Measurements from ENCODE around the gene PKP1.
A peak's percentile ranks its signal among the peaks of the same experiment; 100 is the strongest.
"Not testable (repeated sequence)": the region's sequence is repeated elsewhere in the genome, so short reads cannot be mapped to it uniquely, and the experiment has no call there.

The PKP1 gene, protein sequence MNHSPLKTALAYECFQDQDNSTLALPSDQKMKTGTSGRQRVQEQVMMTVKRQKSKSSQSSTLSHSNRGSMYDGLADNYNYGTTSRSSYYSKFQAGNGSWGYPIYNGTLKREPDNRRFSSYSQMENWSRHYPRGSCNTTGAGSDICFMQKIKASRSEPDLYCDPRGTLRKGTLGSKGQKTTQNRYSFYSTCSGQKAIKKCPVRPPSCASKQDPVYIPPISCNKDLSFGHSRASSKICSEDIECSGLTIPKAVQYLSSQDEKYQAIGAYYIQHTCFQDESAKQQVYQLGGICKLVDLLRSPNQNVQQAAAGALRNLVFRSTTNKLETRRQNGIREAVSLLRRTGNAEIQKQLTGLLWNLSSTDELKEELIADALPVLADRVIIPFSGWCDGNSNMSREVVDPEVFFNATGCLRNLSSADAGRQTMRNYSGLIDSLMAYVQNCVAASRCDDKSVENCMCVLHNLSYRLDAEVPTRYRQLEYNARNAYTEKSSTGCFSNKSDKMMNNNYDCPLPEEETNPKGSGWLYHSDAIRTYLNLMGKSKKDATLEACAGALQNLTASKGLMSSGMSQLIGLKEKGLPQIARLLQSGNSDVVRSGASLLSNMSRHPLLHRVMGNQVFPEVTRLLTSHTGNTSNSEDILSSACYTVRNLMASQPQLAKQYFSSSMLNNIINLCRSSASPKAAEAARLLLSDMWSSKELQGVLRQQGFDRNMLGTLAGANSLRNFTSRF

DNA sequence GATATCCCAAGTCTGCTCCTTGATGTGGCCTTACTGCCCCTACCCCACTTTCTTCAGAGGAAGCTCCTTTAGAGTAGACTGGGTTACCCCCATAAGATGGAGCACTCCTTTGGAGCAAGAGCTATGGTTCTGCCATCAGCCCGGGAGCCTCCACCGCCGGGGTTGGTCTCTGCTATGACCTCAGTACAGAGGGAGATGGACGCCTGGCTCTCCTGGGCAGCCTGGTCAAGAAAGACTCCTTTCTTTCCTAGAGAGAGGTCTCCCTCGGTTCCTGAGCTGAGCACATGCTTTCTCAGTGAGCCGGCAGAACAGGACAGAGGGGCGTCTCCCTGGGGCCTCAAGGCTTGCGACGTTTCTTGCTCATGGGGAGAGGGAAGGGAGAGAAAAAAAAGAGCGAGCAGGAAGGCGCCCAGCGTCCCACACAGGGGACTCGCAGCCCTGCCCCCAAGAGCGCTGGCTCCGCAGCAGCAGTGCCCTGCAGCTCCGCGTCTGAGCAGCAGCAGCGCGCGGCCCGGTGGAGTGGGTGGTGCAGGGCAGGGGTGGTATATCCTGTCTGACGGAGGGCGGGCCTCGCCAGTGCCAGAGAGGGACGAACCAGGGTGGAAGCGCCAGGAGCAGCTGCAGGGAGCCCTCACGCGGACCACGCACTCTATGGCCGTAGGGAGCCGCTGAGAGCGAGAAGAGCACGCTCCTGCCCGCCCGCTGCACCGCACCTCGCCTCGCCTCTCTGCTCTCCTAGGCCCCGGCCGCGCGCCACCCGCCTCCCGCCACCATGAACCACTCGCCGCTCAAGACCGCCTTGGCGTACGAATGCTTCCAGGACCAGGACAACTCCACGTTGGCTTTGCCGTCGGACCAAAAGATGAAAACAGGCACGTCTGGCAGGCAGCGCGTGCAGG is at the start of gene PKP1:
PKP1 (plus strand) TSS at position 576 of the 899 bp plus-strand sequence; CDS start at position 773, 197 bp downstream.
- no peak for DNase-seq

DNA sequence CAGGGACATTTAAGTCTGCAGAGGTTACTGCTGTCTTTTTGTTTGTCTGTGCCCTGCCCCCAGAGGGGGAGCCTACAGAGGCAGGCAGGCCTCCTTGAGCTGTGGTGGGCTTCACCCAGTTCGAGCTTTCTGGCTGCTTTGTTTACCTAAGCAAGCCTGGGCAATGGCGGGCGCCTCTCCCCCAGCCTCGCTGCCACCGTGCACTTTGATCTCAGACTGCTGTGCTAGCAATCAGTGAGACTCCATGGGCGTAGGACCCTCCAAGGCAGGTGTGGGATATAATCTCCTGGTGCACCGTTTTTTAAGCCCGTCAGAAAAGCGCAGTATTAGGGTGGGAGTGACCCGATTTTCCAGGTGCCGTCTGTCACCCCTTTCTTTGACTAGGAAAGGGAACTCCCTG is 43.7 kb upstream of the PKP1 start:
- not testable (repeated sequence) for DNase-seq

DNA sequence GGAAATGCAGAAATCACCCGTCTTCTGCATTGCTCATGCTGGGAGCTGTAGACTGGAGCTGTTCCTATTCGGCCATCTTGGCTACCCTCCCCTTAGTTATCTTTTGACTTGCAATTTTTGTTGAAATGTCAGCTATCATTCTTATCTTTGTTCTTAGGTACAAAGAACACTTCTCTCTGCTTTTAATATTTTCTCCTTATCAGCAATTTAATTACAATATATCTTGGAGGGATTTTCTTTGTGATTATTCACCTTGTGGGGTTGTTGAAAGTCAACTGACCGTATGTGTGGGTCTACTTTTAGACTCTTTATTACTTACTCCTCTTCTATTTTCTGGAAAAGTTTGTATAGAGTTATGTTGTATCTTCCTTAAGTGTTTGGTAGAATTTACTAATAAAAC is 43.1 kb upstream of the PKP1 start:
- DNase-seq = no peak

DNA sequence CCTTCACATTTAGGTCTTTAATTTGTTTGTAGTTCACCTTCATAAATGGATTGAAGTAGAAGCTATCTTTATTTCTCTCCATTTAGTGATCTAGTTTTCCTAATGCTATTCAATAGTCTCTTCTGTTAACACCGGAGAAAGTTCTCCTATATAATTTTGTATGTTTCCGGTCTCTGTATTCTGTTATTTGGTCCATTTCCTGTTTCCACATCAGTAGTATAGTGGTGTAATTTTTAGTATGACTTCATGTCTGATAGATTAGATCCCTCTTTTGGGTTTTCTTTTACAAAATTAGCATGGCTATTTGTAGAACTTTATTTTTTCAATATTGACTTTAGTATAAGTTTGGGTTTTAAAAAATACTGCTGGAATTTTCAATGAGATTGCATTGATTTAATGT is 41.6 kb upstream of the PKP1 start:
- no peak for DNase-seq

DNA sequence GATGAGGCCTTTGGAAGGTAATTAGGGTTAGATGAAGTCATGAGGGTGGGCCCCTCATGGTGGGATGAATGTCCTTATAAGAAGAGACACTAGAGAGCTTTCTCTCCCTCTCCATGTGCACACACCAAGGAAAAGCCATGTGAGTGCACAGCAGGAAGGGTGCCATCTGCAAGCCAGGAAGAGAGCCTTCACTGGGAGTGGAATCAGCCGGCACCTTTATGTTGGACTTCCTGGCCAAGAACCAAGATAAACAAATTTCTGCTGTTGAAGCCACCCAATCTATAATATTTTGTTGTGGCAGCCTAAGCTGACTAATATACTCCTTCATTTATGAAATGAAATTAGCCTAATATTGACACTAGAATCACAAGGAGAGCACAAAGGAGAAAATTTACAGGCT is 38.2 kb upstream of the PKP1 start:
- peak; percentile 67 for DNase-seq

DNA sequence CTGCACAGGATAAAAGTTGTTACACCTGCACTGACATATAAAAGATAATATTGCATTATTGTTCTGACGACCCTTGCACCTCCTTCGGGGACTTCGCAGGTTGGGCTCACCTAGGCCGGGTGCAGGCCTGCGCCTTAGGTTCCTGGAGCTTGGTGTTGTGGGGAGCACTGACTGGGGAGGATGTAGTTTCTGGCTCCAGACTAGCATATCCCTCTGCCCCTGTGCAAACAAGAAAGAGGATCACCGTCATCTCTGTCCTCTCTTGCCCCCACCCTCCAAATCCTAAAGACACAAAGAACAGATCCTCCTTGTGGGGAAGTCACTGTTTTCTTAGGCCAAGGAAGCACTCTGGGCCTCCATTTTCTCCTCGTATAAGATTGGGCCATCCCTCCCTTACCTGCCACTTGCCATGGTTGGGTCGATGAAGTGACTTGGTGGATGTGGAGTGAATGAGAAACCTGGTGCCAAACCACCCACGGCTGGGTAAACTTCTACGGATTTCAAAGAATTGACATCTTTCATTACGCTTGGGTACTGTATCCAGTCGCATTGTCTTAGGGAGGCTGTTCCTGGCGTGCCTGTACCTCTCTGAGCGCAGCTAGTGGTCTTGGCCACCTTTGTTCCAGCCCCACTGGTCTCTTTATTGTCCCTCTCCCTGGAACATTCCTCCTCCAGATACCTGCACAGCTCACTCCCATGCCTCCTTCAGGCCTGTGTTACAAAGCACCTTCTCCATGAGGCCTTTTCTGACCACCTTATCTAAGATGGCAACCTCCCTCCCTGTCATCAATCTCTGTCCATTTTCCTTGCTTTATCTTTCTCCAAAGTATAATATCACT is 34.4 kb upstream of the PKP1 start:
- DNase-seq = no peak

DNA sequence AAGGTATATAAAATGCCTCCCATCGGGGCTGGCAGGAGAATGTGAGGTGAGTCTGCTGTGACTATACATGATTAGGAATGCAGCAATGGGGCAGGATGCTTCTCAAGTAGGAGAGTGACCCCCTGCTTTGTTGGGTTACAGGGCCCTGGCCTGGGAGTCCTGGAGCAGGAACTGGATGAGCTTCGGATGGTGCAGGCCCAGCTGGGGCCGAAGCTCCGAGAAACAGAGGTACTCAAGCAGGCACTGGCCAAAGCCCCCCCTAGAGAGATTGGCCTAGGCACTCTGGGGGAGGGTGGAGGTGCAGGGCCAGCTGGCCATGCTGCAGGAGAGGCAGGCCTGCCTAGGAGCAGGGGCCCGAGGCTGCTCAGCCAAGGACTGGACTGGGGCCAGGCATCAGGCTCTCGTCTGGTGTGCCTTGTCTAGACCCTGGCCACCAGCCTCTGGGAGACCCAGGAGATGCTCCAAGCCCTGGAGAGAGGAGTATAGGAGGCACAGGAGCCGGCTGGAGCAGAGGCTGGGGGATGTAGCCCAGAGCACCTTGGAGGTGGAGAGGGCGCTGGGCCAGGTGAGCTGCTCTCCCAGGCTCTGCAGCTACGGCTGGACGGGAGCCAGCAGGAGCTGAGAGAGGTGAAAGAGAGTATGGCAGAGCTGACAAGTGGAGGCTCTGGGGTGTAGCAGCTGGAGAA is 32.8 kb upstream of the PKP1 start:
- peak; percentile 51 for DNase-seq

DNA sequence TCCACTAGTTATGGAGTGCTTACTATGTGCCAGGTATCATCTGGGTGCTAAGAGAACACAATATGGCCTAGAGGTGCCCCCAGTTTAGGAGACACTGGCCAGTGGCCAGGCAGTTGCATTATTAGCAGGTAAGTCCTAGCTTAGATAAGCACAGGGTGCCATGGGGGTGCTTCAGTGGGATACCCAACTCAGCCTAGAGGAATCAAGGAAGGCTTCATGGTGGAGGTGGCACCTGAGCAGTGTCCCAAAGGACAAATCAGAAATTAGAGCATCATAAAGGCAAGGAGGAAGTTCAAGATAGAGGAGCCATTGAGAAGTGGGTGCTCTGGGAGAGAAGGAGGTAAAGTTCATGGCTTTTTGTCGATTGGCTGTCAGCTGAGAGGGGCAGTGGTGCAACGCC is 31.9 kb upstream of the PKP1 start:
- no peak for DNase-seq

DNA sequence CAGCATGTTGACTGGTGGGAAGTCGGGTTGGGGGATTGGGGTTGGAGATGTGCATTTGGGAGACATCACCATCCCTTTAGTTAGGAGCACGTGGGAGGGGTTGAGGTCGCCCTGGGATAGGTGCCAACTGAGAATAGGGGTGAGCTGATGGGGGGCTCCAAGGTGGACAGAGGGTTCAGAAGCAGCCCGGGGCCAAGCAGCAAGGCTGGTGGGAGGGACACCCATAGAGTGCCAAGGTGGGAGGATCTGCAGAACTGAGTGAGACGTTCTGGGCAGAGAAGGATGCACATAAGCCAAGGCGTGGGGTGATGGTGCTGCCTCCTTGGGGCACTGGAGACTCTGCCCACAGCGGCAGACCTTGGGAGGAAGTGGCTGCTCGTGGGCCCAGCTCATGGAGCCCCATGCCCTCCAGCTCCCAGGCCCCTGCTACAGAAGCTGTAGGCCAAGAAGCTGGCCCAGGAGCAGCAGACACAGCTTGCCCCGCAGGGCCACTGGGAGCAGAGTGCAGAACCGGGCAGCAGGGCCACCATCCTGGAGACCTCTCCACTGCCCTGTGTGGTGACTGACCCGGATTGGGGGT is 31.4 kb upstream of the PKP1 start:
- DNase-seq = no peak

DNA sequence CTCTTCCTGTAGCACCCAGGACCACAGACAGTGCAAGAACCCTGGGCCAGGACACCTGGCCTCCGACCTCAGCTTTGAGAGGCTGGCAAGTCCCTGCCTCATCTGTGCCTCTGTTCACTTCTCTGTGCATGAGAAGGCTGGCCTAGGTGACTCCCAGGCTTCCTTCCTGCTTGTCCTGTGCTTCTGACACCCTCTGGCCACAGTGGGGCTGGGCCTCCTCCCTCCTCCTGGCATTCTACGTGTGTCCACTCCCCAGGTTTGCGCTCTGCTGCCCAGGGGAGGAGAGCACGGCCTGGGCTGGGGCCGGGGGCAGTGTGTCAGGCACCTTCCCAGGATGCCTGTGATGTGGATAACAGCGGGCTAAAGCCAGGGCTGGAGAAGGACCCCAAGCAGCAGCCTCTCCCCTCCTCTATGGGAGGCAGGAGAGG is 30.3 kb upstream of the PKP1 start:
- no peak for DNase-seq

DNA sequence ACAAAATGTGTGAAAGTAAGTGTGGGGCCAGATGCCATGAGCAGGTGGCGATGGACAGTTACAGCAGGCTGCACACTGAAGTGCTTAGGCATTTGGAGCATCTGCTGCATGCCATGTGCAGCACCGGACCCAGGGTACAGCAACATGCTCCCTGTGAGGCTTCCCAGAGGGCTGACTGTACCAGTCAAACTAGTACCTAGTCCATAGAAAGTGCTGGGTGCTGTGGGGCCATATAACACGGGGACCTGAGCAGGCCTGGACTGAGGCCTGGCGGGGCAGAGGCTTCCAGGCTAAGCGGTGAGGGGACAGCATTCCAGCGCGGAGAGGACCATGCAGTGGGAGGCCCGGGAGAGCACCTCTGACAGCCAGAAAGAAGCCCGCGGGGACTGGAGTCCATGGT is 29.9 kb upstream of the PKP1 start:
- no peak for DNase-seq

DNA sequence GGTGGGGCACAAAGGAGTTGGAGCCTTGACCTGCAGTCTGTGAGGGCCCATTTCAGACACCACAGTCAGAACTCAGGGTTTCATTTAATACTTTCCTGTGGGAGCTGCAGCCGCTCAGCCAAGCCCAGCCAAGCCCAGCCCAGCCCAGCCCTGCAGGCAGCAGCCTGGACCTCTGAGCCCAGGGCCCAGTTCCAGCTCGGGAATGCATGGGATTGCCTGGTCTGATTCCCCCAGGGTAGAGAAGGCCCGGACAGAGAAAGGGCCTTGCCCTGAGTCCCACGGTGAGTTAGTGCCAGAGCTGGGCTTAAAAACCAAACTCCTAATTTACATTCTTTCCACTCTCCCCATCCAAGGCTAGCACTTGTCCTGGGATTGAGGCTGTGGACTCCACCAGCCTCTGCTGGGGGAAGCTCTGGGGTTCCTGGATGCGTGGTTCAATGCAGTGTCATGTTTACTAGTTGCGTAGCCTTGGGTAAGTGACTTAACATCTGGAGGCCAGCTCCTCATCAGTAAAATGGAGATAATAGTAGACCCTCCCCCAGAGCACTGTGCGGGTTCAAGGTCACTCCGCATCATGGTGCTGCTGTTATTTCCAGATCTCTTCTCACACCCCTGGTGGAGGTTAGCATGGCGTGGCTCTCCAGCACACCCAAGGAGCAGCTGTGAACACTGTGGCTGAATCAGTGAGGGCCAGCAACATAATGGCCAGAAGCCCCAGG is 29.2 kb upstream of the PKP1 start:
- no peak for DNase-seq

DNA sequence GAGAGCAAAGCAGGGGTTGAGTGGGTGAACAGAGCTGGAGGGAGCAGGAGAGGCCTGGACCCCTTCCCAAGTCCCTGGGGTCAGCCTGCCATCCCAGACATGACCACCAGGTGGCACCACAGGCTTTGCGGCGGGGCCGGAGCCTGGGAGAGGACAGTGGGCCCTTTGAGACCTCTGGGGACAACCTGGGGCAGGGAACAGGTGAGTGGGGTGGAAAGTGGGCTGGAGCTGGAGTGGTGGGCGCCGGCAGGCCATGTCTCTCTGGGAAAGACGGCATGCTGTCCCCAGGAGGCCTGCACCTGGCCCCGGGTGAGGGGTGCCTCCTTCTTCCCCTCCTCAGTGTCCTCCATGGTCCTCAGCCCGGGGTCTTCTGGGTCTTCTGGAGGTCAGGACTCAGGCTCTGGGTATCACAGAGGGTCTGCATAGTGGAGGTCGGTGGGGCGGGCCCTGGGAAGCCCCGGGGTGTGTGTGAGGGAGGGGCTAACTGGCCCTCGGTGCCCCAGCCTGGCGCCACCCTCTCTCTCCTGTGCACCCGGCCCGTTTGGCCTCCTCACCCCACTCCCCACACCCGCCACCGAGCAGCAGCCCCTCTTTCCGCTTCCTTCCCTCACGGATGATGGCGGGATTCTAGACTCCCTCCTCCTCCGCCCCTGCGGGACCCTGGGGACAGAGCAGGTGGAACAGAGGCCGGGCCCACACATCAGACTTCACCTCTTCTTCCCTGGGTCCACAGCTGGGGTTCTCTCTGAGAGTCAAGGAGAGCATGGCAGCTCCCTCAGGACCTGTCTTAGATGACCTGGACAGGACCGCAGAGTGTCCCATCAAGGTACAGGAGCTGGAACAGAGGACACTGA is 28.5 kb upstream of the PKP1 start:
- DNase-seq = peak; percentile 29

DNA sequence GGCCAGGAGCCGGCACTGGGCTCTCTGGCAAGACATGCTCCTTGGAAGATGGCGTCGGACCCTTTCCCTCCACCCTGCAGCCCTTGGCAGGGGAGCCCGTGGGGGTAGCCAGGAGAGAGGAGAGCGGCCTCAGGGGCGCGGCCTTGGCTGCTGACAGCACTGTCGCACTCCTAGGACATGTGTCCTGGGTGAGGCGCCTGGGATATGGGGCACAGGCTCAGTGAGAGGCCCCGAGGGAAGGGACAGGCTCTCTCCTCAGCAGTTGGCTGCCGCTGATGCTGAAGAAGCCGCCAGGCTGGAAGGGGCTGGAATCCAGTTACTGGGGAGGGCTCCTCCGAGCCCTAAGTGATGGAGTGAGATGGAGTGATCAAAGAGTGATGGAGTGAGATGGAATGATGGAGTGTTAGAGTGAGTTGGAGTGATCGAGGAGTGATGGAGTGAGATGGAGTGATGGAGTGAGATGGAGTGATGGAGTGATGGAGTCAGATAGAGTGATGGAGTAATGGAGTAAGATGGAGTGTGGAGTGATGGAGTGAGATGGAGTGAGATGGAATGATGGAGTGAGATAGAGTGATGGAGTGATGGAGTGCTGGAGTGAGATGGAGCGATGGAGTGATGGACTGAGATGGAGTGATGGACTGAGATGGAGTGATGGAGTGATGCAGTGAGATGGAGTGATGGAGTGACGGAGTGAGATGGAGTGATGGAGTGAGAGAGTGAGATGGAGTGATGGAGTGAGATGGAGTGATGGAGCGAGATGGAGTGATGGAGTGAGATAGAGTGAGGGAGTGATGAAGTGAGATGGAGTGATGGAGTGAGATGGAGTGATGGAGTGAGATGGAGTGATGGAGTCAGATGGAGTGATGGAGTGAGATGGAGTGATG is 27.6 kb upstream of the PKP1 start:
- DNase-seq = no peak

DNA sequence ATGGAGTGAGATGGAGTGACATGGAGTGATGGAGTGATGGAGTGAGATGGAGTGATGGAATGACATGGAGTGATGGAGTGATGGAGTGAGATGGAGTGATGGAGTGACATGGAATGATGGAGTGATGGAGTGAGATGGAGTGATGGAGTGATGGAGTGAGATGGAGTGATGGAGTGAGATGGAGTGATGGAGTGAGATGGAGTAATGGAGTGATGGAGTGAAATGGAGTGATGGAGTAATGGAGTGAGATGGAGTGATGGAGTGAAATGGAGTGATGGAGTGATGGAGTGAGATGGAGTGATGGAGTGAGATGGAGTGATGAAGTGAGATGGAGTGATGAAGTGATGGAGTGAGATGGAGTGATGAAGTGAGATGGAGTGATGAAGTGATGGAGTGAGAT is 25.2 kb upstream of the PKP1 start:
- DNase-seq = not testable (repeated sequence)

DNA sequence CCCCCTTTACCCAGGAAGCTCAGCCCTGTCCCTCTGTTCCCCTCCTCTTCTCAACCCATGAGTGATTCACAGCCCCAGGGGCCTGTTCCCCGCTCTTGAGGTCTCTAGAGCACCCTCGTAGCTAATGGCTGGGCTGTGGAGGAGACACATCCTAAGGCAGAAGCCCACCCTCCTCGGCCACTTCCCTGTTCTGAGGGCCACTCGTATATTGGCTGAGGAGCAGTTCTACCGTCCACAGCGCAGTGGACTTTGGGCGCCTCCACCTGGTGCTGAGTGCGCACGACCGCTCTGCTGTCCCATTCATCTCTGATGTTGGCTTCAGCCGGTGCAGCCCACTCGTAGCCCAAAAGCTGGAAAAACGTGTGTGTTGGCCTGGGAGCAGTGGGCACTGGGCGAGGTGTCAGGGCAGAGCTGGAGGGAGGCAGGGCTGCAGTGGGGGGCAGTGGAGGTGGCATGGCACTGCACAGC is 24.5 kb upstream of the PKP1 start:
- DNase-seq = no peak

DNA sequence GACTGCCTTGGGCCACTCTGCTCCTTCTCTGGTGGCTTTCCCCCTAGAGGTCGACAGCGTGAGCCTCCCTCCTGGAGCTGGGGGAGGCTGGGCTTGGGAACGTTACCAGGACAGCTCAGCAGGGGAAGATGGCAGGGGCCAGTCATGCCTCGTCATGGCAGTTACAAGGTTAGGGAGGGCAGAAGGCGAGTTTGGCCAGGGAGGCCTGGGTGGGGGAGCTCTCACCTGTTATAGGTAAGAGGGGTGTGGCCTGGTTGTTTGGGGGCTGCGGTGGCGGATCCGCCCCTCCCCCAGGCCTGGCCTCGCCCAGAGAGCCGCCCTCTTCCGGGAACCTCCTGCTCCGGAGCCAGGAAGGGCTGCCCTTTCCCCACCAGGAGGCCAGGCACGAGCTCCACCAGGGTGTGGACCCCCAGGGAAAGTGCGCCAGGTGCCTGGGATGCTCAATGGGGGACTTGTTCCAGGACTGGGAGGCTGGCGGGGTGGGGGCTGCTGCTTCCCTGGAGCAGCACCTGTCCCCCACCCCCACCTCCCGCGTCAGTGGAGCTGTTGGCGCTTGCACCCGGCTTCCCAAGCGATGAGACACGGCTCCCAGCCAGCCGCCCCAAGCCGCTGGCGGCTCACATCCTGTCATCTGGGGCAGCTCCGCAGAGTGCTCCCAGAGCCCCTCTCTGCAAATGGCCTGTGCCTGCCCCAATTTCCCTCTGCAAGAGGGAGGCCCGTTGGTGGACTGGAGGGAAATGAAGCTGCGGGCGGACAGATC is 23.6 kb upstream of the PKP1 start:
- DNase-seq = peak; percentile 88

DNA sequence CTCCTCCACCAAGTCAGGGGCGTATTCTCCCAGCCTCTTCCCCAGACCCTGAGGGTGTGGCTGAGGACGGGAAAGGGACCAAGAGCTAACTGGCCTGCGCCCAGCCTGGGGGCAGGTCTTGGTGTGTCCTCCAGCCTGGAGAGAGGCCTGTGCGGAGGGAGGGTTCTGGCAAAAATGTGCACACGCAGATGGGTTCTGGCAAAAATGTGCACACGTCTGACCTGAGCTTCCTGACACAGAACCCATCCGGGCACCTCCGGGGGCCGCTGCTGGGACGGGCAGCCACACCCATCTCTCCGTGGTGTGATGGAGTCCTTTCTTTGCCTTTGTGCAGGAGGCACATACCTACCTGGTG is 23.1 kb upstream of the PKP1 start:
- DNase-seq = peak; percentile 58
